ENCODE measurements around the gene EPGN.

- no peak for TF ChIP-seq CTCF (IDR thresholded peaks at IDR 0.05)
- TF ChIP-seq POLR2A (IDR thresholded peaks at IDR 0.05), result no peak
Observed at GRCh38 chr4:74258963-74259362, 49.3 kb upstream of the EPGN start.

All from Peyer's patch (tissue), 4 donors.